SH-SY5Y (cell line): ENCODE results near the gene TSPAN11.

Experiments used
- GATA2 ChIP-seq: IDR thresholded peaks from 2 replicates; pipeline ENCODE4 v1.6.1; 2011; ENCODE audit warnings: mild to moderate bottlenecking, low read depth, low read length
- GATA3 ChIP-seq: IDR thresholded peaks from 2 replicates; pipeline ENCODE4 v1.6.1; 2011; ENCODE audit warnings: low read depth, mild to moderate bottlenecking, low read length, moderate library complexity

DNA sequence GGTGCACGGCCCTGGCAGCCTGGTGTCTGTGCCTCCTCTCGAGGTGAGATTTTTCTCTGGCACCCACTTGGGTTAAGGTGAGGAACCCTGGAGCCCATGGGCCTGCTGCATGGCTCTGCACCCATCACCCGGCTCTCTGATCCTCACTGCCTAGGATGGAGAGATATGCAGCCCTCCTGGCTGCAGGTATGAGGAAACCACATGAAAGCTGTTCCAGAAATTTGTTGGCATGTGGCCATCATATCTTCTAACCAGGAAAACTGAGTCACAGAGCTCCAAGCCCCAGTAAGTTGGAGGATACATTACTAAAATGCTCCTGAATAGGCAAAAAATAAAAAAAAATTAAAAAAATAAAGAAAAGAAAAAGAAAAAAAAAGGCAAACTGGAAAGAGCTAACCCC is 107.8 kb downstream of the TSPAN11 start:
- TF ChIP-seq GATA3 = no peak
- no peak for TF ChIP-seq GATA2
